ENCODE measurements around the gene MEIOB.

DNA sequence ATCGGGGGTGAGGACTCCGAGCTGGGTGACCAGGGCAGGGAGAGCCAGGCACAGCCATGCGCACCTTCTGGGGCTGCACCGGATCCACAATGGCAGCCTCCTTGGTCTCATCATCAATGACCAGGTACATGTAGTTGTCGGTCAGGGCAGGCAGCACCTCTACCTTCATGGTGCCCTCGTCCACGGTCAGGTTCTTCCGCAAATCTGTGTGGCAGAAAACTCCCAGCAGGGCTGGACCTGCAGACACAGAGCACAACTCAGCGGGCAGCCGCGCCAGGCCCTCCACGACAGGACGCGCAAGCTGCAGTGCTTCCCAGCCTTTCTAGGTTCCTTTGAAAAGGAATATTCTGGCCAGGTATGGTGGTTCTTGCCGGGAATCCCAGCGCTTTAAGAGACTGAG is 49.2 kb downstream of the MEIOB start:
- TF ChIP-seq ZBTB49 (tag by site-specific recombination; IDR thresholded peaks at IDR 0.05; ENCODE audit: low read depth) (no peak), ZNF513 (tag by site-specific recombination; IDR thresholded peaks at IDR 0.05) (no peak), ZNF670 (tag by site-specific recombination; IDR thresholded peaks at IDR 0.05; ENCODE audit: low read depth) (no peak), KLF10 (tag by site-specific recombination; IDR thresholded peaks at IDR 0.05) (no peak), KLF9 (tag by site-specific recombination; IDR thresholded peaks at IDR 0.05; ENCODE audit: low read depth) (no peak), OSR2 (tag by site-specific recombination; IDR thresholded peaks at IDR 0.05) (no peak), ZNF792 (tag by site-specific recombination; IDR thresholded peaks at IDR 0.05) (no peak), TCF7L2 (IDR thresholded peaks at IDR 0.05; ENCODE audit: borderline replicate concordance, low read depth, low read length) (no peak), ZNF488 (tag by site-specific recombination; IDR thresholded peaks at IDR 0.05) (no peak), ATF2 (tag by site-specific recombination; IDR thresholded peaks at IDR 0.05; ENCODE audit: low read depth) (no peak), ZNF558 (tag by site-specific recombination; IDR thresholded peaks at IDR 0.05) (no peak)
- TF ChIP-seq, protein P1, sequence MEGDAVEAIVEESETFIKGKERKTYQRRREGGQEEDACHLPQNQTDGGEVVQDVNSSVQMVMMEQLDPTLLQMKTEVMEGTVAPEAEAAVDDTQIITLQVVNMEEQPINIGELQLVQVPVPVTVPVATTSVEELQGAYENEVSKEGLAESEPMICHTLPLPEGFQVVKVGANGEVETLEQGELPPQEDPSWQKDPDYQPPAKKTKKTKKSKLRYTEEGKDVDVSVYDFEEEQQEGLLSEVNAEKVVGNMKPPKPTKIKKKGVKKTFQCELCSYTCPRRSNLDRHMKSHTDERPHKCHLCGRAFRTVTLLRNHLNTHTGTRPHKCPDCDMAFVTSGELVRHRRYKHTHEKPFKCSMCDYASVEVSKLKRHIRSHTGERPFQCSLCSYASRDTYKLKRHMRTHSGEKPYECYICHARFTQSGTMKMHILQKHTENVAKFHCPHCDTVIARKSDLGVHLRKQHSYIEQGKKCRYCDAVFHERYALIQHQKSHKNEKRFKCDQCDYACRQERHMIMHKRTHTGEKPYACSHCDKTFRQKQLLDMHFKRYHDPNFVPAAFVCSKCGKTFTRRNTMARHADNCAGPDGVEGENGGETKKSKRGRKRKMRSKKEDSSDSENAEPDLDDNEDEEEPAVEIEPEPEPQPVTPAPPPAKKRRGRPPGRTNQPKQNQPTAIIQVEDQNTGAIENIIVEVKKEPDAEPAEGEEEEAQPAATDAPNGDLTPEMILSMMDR (tag by site-specific recombination; IDR thresholded peaks at IDR 0.05), result no peak
- TF ChIP-seq, protein P2, sequence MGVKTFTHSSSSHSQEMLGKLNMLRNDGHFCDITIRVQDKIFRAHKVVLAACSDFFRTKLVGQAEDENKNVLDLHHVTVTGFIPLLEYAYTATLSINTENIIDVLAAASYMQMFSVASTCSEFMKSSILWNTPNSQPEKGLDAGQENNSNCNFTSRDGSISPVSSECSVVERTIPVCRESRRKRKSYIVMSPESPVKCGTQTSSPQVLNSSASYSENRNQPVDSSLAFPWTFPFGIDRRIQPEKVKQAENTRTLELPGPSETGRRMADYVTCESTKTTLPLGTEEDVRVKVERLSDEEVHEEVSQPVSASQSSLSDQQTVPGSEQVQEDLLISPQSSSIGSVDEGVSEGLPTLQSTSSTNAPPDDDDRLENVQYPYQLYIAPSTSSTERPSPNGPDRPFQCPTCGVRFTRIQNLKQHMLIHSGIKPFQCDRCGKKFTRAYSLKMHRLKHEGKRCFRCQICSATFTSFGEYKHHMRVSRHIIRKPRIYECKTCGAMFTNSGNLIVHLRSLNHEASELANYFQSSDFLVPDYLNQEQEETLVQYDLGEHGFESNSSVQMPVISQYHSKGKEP (tag by site-specific recombination; IDR thresholded peaks at IDR 0.05), result no peak
